Activated T-cell treated with anti-CD3 and anti-CD28 coated beads, Interleukin-2, amount 50 U/mL, for 48 hours (primary cell): ENCODE measurements around the gene RGS3.
"Not testable (repeated sequence)": the region's sequence is repeated elsewhere in the genome, so short reads cannot be mapped to it uniquely, and the experiment has no call there.

Source experiments
- DNase-seq, 2 experiments: peaks; one replicate each; pipeline ENCODE4 v3.0.0-alpha.2; 2020

The RGS3 gene

DNA sequence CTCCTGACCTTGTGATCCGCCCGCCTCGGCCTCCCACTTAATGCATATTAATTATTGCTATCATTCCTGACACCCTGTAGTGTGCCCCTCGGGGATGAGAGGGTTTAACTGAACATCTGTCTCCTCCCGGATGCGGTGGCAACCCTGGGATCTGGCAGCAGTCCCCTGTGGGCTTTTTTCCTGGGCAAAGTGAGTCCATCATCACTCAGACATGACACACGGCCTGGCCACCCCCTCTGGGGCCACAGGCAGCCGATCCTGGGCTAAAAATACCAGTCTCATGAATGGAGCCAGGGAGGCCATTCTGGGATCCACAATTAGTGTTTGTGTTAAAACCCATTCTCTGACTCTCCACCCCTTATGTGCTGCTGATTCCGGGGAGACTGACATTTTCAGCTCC lies 161.2 kb downstream of the RGS3 start:
- DNase-seq, result peak; percentile 11 to 15

DNA sequence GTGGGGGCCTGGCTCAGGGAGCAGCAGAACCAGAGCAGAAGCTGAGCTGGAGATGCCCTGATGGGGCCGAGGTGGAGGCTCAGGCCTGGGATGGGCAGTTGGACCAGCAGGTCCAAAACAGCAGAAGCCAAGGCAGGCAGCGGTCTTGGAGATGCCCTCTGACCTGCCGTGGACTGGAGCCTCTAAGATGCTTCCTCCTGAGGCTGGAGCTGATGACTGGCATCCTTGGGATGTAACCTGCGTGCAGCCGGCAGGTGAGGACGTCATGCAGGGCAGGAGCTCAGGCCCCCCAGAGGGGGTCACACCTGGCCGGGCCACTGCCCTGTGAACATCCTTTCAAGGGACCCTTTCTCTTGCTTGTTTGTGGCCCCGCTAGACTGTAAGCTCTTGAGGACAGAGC lies 162.0 kb downstream of the RGS3 start:
- DNase-seq, result peak; percentile 13 to 14

DNA sequence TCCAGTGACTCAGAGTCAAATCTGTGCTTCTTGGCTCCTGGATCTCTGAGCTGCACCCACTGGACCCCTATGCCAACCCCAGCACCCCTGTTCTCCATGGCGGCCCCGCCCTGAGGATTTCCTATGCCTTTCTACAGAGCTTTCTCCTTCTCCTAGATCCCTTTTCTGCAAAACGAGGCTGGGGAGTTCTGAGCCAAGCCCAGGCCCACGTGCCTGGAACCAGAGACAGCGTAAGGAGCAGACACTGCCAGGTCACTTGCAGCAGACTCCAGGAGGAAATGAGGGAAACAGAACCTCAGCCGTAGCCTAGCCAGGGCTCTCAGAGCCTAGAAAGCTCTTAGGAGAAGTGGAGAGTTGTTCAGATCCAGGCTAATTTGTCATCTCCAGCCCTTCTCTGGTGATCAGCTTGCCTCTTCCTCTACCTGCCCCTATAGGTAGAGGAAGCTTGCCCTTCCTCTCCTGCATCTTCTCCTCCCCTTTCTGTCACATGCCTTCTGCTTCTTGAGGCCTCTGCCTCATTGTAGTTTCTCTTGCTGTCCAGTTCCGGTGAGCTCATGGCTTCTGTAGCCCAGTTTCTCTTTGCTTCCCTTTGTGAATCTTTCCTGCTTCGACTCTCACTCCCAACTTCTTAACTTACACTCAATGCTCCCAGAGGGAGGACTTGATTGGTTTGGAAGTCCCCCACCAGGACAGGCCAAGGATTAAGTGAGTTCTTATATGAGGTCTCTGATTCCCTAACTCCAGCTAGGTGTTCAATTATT lies 163.4 kb downstream of the RGS3 start:
- peak; percentile 12 to 14 for DNase-seq

DNA sequence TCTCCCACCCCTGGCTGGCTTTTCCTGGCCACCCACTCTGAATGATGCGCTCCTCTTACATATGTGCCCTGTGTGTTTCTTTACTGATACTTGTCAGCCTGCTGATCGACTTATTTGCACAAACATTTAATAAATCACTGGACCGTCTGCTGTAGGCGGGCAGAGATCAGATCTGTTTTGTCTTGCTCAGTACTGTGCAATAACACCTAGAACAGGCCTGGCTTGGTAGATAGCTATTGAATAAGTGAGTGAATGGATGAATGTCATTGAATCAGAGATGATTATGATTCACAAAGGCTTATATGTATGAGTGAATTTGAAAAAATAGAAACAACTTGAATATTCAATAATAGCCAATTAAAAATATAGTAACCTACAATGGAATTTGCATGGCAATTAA lies 165.1 kb downstream of the RGS3 start:
- peak in 1 of 2 experiments; percentile 9 for DNase-seq

DNA sequence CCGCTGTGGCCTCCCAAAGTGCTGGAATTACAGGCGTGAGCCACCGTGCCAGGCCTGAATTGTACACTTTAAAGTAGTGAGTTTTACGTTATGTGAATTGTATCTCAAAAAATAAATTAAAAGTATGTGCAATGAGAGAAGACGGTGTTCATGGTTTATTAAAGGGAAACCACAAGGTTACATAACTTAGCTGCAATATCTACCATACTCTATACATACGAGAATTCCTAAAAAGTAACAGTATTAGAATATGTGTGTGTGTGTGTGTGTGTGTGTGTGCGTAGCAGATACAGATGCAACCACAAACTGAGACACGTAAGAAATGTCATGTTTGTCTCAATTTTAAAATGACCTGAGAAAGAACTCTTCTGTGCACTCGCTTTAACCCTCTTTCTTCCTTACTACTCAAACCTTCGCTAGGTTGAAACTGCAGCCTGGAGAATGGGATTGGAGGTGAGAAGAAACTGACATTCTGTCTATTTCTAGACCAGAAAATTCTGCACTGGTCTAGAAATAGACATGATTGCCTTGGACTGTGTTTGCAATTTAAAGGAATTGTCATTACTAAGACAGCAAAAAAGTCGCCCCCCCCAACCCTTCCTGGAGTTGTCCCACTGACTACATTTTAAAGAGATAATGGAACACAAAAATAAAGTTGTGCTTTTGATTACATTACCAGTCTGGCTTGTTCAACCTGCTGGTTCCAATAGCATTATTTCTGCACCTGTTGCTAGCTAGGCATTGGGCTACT lies 167.0 kb downstream of the RGS3 start:
- DNase-seq, result no peak

DNA sequence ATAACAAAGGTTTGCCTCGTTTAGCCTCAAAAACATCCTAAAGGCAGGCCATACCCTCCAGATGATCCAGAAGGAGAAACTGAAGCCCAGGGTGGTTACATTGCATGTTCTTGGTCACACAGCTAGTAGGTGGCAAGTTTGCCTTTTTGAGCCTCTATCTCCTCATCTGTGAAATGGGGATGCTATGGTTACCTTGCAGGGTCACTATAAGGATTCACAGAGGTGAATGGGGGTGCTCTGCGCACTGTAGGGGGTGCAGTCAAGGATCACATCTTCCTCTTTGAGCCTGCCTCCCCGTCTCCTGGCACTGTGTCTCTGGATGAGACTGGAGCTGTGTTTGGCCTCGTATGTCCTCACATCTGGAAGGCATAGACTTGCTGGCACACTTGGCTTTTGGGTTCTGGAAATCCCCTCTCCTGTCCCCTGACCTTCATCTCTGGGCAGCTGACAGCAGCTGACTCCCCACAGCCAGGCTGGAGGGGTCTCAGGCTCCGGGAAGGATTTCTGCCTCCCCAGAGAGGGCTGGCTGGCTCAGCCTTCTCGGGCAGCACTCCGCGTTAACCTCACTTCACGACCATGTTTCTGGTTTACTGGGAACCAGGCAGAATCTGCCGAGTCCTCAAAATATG lies 167.7 kb downstream of the RGS3 start:
- peak in 1 of 2 experiments; percentile 14 for DNase-seq

DNA sequence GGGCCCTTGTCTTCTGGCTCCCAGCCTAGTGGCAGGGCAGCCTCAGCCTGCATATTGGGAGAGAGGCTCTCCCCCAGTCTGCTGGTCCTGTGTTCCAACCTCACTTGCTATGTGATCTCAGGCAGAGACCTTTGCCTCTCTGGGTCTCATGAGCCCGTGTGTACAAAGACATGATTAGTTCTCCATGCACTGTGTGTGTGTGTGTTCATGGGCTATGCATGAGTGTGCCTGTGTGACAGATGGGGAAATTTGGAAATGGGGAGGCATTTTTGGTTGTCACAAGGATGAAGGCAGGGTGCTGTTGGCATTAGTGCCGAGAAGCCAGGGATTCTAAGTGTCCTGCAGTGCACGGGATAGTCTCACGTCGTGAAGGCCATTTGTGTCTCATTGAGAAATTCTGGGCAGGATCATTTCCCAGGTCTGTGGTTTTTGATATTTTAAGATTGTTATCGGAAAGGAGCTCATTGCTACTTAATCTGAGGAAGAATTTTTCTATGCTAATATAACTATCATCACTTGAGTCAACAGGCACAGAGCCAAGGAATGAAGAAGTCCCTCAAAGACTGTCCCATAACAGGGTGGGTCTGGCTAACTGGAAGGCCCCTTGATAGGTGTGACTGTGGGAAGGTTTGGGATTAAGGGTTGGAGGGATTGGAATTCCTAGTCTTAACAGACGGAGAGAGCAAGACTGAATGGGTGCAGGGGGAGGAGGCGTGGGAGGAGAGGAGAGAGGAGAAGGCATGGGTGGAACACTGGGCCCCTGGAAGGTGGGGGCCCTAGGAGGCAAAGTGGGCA lies 168.5 kb downstream of the RGS3 start:
- peak in 1 of 2 experiments; percentile 11 for DNase-seq

DNA sequence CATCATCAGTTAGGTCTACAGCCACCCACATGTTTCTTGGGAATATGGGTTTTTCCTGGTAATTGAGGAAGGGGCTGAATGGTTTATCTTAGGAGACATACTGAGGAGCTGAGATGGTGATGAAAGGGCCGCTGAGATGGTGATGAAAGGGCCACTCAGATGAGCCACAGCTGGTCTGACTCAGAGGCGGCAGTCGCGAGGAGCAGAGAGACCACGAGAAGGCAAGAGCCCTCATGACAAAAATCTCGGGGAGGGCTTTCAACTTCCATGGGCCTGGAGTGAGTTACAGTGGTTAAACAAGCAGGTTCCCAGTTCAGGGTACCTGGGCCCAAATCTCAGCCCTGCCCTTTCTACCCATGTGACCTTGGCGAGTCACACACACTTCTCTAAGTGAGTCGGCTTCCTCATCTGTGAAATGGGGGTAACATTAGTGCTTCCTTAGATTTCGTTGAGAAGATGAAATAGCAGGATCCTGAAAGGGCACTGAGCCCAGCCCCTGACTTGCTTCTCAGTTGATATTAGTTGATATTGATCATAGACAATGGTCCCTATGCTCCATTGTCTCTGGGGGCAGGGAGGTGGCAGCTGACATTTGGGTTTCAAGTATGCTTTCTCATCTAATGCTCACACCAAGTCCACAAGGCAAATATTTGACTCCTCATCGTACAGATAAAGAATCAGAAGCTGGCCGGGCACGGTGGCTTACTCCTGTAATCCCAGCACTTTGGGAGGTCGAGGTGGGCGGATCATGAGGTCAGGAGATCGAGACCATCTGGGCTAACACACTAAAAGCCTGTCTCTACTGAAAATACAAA lies 169.5 kb downstream of the RGS3 start:
- peak; percentile 52 to 60 for DNase-seq

DNA sequence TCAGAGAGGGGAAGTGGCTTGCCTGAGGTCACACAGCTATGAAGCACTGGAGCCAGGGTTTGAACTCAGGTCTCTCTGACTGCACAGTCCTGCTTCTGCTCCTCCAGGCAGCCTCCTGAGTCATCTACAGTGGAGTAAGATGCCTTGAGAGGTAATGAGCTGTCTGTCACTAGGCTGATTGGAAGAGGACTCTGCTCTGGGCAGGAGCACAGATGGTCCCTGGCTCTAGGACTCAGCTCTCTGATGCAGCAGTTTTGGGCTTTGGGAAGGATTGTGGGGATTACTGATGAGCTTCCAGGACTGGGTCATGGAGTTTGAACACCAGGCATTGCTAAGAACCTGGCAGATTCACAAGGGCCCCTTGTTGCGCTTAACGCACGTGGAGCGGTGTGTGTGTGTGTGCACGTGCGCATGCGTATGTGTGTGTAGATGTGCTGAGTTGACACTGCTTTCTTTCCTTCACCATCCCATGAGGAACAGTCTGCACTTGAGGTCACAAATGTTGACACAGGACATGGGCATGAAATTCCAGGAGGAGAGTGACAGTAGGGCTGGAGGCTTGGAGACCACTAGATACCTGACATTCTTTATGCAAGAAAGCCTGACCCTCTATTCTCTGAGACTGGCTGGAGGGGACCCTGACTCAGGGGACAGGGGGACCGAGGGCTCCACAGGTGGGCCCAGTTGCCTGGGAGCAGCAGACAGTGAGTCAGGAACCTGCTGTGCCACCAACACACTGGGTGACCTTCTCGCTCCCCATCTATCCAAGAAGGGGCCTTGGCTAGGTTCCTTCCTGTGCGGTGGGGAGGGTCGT lies 170.5 kb downstream of the RGS3 start:
- no peak for DNase-seq

DNA sequence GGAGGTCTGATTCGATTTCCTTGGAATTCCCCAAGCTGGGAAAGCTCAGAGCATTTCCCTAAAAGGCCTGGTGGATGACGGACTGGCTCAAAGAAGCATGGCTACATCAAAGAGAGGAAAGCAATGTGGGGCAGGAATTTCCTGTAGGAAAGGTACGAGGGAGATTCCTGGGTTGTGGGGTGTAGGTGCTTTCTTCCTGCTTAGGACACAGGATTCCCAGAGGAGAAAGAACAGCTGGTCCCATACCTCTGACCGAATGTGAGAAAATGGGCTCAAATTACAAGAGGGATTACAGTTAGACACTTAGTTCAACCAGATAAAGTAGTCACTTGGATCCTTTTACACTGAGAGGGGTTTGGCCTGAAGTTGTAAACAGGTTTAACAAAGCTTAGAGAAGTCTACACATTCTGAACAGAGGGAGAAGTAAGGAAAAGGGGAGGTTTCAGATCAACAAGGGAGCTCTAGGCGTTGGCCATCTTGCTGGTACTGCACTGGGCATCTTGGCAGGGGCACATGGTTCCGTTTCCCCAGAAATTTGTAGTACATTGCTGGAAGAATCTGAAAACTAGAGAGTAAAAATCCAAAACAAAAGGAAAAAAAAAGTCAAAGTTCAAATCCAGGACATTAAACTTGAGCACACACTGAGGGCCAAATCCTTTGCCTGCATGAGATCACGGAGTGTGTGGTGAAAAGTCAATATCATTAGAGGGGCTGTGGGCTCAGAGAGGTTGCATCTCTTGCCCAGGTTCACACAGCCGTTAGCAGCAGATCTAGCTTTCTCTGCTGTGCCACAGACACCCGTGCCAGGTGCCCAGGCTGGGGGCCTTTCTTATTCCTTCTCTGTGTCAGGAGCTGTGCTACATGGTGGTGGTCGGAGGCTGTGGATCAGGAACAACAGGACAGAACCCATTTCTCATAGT lies 171.3 kb downstream of the RGS3 start:
- DNase-seq, result no peak

DNA sequence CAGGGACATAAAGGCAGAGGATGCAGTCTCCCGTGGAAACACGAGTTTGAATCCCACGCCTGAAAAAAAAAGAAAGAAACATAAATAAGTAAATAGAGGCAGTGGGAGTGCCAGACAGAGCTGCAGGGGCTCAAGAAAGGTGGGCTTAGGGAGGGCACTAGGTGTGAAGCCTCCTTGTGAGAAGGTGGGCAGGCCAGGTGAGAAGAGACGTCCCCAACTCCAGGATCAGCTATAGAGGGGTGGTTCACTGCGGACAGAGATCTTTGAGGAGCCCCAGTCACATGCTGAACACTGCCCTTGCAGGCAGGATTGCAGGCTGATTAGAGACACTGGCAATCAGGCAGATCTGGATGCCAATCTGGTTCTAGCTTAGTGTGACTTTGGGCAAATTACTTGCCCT lies 172.1 kb downstream of the RGS3 start:
- DNase-seq, result no peak

DNA sequence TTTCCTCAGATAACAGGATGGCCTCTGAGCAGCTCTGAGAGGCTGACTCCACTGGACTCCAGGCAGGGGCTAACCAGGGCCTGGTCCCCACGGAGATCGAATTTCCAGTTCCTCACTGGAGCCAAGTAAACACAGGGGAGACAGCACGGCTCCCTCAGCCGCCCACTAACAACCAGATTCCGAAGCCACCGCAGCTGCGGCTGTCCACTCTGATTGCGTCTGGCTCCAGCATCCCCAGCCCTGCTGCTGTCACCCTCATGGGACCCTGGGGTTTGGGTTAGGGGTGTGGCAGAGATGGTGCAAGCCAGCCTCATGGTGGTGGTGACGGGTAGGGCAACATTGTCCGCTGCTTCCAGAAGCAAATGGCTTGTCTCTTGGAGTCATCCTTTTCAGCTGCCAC lies 172.6 kb downstream of the RGS3 start:
- DNase-seq, result no peak

DNA sequence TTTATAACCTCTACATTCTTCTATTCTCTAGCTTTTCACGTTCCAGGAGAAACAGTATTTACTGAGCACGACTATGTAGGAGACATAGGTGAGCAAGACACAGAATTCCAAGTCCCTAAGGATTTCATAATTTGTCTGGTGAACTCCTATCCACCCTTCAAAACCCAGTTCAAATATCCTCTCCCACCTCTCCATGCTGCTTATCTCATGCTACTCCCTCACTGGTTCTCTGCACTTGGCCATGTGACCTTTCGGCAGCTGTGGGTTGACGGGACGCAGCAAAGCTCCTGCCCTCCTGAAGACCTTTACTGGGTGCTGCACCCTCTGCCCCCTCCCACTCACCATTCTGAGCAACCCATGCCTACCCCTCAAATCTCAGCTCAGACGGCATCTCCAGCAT lies 173.2 kb downstream of the RGS3 start:
- no peak for DNase-seq

DNA sequence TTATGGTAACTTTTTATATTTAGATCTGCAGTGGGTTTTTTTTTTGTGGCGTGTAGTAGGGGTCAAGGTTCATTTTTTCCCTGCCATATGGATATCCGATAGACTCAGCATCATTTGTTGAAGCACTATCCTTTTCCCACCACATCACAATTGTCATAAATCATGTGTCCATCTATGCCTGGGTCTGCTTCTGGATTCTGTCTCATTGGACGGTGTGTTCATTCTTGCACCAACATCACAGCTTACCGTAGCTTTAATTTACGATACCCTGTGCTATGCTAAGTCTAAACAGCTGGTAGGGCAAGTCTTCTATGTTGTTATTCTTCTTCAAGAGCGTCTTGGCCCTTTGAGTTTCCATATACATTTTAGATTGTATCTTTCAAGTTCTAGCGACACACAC lies 175.0 kb downstream of the RGS3 start:
- DNase-seq, result no peak

DNA sequence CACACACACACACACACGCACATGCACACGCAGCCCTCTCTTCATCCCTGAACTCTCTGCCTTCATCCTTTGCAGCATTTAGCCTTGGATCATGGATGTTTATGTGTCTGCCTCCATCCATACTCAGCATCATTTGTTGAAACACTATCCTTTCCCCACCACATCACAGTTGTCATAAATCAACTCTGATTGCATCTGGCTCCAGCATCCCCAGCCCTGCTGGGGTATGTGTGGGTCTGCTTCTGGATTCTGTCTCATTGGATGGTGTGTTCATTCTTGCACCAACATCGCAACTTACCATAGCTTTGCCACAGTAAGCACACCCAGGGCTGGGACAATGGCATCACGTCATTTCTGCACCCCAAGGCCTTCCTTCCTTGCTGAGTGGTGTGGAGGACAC lies 175.4 kb downstream of the RGS3 start:
- DNase-seq, result no peak

DNA sequence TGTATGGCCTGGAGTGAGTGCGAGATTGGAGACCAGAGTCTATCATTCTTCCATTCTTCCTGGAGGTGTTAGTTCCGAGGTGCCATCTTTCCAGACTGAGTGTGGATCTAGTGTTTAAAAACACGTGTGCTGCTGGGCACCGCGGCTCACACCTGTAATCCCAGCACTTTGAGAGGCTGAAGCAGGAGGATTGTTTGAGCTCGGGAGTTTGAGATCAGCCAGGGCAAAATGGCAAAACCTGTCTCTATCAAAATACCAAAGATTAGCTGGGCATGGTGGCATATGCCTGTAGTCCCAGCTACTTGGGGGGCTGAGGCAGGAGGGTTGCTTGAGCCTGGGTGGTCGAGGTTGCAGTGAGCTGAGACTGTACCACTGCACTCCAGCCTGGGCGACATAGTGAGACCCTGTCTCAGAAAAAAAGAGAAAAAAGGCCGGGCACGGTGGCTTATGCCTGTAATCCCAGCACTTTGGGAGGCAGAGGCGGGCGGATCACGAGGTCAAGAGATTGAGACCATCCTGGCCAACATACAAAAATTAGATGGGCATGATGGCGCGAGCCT lies 176.0 kb downstream of the RGS3 start:
- DNase-seq, result not testable (repeated sequence)

DNA sequence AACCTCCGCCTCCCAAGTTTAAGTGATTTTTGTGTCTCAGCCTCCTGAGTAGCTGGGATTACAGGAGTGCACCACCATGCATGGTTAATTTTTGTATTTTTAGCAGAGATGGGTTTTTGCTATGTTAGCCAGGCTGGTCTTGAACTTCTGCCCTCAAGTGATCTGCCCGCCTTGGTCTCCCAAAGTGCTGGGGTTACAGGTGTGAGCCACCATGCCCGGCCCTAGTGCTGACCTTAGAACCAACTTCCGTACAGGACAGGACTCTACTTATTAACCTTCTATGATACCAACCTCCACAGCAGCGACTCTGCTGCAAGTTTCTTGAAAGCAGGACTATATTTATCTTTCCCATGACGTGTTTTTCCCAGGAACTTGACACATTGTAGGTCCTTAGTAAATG lies 176.9 kb downstream of the RGS3 start:
- no peak for DNase-seq

DNA sequence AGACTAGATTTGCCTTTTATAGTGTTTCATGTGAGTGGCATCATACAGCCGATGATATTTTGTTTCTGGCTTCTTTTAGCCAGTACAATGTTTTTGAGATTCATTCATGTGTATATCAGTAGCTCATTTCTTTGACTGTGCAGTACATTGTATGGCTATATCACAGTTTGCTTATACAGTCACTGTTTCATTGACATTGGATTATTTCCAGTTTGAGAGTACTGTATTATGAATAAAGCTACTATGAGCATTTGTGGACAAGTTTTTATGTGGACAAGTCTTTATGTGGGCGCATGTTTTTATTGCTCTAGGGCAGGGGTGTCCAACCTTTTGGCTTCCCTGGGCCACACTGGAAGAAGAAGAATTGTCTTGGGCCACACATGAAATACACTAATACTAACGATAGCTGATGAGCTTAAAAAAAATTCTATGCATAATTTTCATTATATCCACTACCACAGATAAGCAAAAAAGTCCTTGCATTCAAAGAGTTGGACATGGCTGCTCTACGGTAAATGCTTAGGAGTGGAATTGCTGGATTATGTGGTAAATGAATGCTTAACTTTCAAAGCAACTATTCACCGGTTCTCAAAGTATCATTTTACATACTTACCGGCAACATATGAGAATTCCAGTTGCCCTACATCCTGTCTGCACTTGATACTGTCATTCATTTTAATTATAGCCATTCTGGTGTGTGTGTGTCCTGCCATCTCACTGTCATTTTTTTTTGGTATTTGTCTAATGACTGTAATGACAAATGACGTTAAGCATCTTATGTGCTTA lies 177.8 kb downstream of the RGS3 start:
- DNase-seq, result no peak

DNA sequence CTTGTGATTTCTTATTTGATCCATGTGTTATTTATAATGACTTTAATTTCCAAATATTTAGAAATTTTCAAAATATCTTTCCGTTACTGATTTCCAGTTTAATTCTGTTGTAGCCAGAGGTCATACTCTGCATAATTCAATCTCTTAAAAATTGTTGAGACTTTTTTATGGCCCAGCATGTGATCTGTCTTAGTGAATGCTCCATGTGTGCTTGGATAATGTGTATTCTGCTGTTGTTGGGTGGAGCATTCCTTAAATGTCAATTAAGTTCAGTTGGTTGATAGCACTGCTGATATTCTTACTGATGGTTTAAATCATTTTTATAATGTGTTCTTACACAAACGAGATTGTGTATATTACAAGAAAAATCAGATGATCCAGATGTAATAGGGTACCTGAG lies 180.8 kb downstream of the RGS3 start:
- no peak for DNase-seq
